Activated T-cell treated with anti-CD3 and anti-CD28 coated beads, Interleukin-2, amount 50 U/mL, for 1 hour (primary cell): ENCODE measurements around the gene LAP3.

Experiments
- DNase-seq: peaks from one replicate; pipeline ENCODE4 v3.0.0-alpha.2; 2020

The LAP3 gene

GRCh38 chr4:17623451-17624001, 46.5 kb downstream of the LAP3 start:
- no peak for DNase-seq

GRCh38 chr4:17624821-17625220, 47.8 kb downstream of the LAP3 start:
- DNase-seq: no peak

- no peak for DNase-seq
These were observed 53.2 kb downstream of the LAP3 start for GRCh38 chr4:17630228-17630627.

GRCh38 chr4:17633600-17633999, 56.6 kb downstream of the LAP3 start:
- no peak for DNase-seq

- no peak for DNase-seq
These were observed 58.1 kb downstream of the LAP3 start for GRCh38 chr4:17635056-17635455.

- no peak for DNase-seq
These were observed 59.3 kb downstream of the LAP3 start for GRCh38 chr4:17636341-17636695.

- peak; percentile 75 for DNase-seq
These were observed 60.0 kb downstream of the LAP3 start for GRCh38 chr4:17636696-17637622.

- DNase-seq: no peak
These were observed 62.1 kb downstream of the LAP3 start for GRCh38 chr4:17639136-17639535.

GRCh38 chr4:17642398-17642783, 65.4 kb downstream of the LAP3 start:
- DNase-seq: no peak

GRCh38 chr4:17646693-17647092, 69.7 kb downstream of the LAP3 start:
- no peak for DNase-seq

GRCh38 chr4:17647176-17647806, 70.3 kb downstream of the LAP3 start:
- no peak for DNase-seq

- no peak for DNase-seq
These were observed 70.9 kb downstream of the LAP3 start for GRCh38 chr4:17647927-17648326.

- no peak for DNase-seq
These were observed 73.4 kb downstream of the LAP3 start for GRCh38 chr4:17650406-17650805.

GRCh38 chr4:17654701-17655100, 77.7 kb downstream of the LAP3 start:
- no peak for DNase-seq

- DNase-seq: no peak
These were observed 80.1 kb downstream of the LAP3 start for GRCh38 chr4:17657090-17657489.
